ENCODE data around the gene SLC35G3.

DNA sequence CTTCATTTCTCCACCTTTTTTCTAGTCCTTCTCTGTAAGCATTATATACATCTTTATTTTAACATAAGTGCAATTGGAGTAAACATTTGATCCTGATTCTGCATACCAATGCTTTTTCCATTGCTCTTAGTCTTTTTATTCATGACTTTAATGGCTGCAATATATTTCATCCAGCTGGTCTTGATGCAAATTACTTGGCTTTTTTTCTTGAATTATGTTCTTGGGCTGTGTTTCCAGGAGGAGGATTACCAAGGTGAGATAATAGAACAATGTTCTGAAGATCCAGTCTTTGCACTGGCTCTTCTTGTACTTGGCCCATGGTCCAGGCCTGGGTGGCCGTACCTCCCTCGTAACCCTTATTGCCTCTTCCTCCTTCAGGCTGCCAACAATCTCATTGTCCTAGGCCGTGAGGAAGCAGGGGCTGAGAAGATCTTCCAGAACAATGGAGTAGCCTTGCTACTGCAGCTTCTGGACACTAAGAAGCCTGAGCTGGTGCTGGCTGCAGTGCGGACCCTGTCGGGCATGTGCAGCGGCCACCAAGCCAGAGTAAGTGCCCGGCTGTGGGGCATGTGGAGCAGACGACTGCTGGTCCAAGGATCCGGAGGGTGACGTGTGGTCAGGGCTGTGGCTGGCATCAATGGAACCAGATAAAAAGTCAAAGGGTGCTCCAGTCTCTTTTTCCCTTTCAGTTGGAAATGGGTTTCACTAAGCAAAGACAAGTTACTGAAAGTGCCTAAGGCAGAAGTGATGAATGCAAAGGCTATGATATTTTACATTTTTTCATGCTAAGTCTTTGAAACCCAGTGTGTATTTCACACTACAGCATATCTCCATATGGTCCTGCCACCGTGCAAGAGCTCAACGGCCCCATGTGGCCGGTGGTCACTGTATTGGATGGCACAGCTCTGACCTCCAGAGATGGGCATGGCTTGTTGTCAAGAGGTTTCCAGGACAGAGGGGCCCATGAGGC is 39.7 kb downstream of the SLC35G3 start:
- no peak for TF ChIP-seq POLR2A (IDR thresholded peaks at IDR 0.05; ENCODE audit: low read length)
- TF ChIP-seq GATA1 (IDR thresholded peaks at IDR 0.05; ENCODE audit: low read depth, low read length): no peak
